ENCODE data around the gene EID2B.

EID2B gene

GRCh38 chr19:39533003-39533512 is 406 bp upstream of the EID2B start:
- Histone ChIP-seq H3K9ac (ENCODE audit: low read length) (peak overlapping the region; percentile 24), H2AFZ (ENCODE audit: low read depth, low read length) (peak overlapping the region; percentile 68; the same call in 1 of the 2 replicates), H3K4me2 (ENCODE audit: low read length) (peak overlapping the region; percentile 68), H3K79me2 (ENCODE audit: low read length) (peaks cover 34% of the 10 kb centered on the region), H3K27me3 (ENCODE audit: low read depth, low read length) (no peaks in the 10 kb centered on the region), H4K20me1 (ENCODE audit: insufficient read depth, low read length) (peaks cover 1% of the 10 kb centered on the region; the same call in 1 of the 2 replicates), H3K27ac (ENCODE audit: low read length) (no peak overlapping the region), H3K9me3 (ENCODE audit: insufficient read depth, low read length) (no peaks in the 10 kb centered on the region), H3K4me3 (ENCODE audit: low read length) (peak overlapping the region; percentile 96), H3K4me1 (ENCODE audit: low read length) (peaks cover 11% of the 10 kb centered on the region), H3K36me3 (replicated peaks; ENCODE audit: low read depth, low read length) (peaks cover 6% of the 10 kb centered on the region)
- TF ChIP-seq, protein P1, sequence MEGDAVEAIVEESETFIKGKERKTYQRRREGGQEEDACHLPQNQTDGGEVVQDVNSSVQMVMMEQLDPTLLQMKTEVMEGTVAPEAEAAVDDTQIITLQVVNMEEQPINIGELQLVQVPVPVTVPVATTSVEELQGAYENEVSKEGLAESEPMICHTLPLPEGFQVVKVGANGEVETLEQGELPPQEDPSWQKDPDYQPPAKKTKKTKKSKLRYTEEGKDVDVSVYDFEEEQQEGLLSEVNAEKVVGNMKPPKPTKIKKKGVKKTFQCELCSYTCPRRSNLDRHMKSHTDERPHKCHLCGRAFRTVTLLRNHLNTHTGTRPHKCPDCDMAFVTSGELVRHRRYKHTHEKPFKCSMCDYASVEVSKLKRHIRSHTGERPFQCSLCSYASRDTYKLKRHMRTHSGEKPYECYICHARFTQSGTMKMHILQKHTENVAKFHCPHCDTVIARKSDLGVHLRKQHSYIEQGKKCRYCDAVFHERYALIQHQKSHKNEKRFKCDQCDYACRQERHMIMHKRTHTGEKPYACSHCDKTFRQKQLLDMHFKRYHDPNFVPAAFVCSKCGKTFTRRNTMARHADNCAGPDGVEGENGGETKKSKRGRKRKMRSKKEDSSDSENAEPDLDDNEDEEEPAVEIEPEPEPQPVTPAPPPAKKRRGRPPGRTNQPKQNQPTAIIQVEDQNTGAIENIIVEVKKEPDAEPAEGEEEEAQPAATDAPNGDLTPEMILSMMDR (IDR thresholded peaks at IDR 0.05; ENCODE audit: low read depth, low read length), result no peak
- no peak for TF ChIP-seq EZH2phosphoT487 (IDR thresholded peaks at IDR 0.05; ENCODE audit: low read depth)

DNA sequence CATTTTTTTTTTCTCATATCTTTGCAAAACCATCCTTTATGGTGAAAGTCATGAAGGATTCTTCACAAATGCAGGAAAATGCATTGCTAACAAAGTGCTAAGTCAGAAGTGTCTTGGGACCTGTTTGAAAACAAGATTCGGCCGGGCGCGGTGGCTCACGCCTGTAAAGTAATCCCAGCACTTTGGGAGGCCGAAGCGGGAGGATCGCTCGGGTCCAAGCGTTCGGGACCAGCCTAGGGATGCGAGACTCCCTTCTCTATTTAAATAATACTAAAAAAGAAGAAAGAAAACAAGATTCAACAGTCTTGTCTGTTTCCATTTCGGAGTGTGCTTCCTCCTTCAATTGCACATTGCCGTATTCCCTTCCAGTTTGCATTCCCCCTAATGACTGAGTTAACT is 819 bp downstream of the EID2B start:
- no peaks in the 10 kb centered on the region for H3K9me3 ChIP-seq (ENCODE audit: insufficient read depth, low read length)
- H3K79me2 ChIP-seq (ENCODE audit: low read length), result peaks cover 29% of the 10 kb centered on the region
- H3K4me1 ChIP-seq (ENCODE audit: low read length), result peaks cover 11% of the 10 kb centered on the region
- peak overlapping the region; percentile 96 for H3K4me3 ChIP-seq (ENCODE audit: low read length)
- peak overlapping the region; percentile 78; the same call in 1 of the 2 replicates for H2AFZ ChIP-seq (ENCODE audit: low read depth, low read length)
- H3K27ac ChIP-seq (ENCODE audit: low read length), result peak overlapping the region; percentile 44; the same call in 1 of the 2 replicates
- peaks cover 6% of the 10 kb centered on the region for H3K36me3 ChIP-seq (replicated peaks; ENCODE audit: low read depth, low read length)
- H3K9ac ChIP-seq (ENCODE audit: low read length), result peak overlapping the region; percentile 94
- no peaks in the 10 kb centered on the region for H3K27me3 ChIP-seq (ENCODE audit: low read depth, low read length)
- H3K4me2 ChIP-seq (ENCODE audit: low read length), result peak overlapping the region; percentile 99
- H4K20me1 ChIP-seq (ENCODE audit: insufficient read depth, low read length), result no peaks in the 10 kb centered on the region
- TF ChIP-seq EZH2phosphoT487 (IDR thresholded peaks at IDR 0.05; ENCODE audit: low read depth), result no peak
- TF ChIP-seq, protein P1 (IDR thresholded peaks at IDR 0.05; ENCODE audit: low read depth, low read length), result no peak

- Histone ChIP-seq H3K4me2 (ENCODE audit: low read length) (no peak overlapping the region), H3K79me2 (ENCODE audit: low read length) (peaks cover 7% of the 10 kb centered on the region), H3K4me1 (ENCODE audit: low read length) (peaks cover 29% of the 10 kb centered on the region), H3K27me3 (ENCODE audit: low read depth, low read length) (no peaks in the 10 kb centered on the region), H4K20me1 (ENCODE audit: insufficient read depth, low read length) (no peaks in the 10 kb centered on the region), H2AFZ (ENCODE audit: low read depth, low read length) (no peak overlapping the region), H3K9ac (ENCODE audit: low read length) (no peak overlapping the region), H3K36me3 (replicated peaks; ENCODE audit: low read depth, low read length) (peaks cover 30% of the 10 kb centered on the region), H3K9me3 (ENCODE audit: insufficient read depth, low read length) (no peaks in the 10 kb centered on the region; the same call in 1 of the 2 replicates), H3K27ac (ENCODE audit: low read length) (peak overlapping the region; percentile 66), H3K4me3 (ENCODE audit: low read length) (no peak overlapping the region)
- TF ChIP-seq, protein P1 (IDR thresholded peaks at IDR 0.05; ENCODE audit: low read depth, low read length), result no peak
- no peak for TF ChIP-seq EZH2phosphoT487 (IDR thresholded peaks at IDR 0.05; ENCODE audit: low read depth)
Observed at GRCh38 chr19:39525205-39525604, 7.4 kb downstream of the EID2B start.

GRCh38 chr19:39524495-39524894 is 8.2 kb downstream of the EID2B start:
- no peaks in the 10 kb centered on the region for H3K79me2 ChIP-seq (ENCODE audit: low read length)
- TF ChIP-seq, protein P1 (IDR thresholded peaks at IDR 0.05; ENCODE audit: low read depth, low read length), result no peak
- TF ChIP-seq EZH2phosphoT487 (IDR thresholded peaks at IDR 0.05; ENCODE audit: low read depth), result no peak
- H3K27me3 ChIP-seq (ENCODE audit: low read depth, low read length), result no peaks in the 10 kb centered on the region
- H3K27ac ChIP-seq (ENCODE audit: low read length), result peak overlapping the region; percentile 66
- no peak overlapping the region for H3K9ac ChIP-seq (ENCODE audit: low read length)
- H3K4me3 ChIP-seq (ENCODE audit: low read length), result no peak overlapping the region
- no peaks in the 10 kb centered on the region; the same call in 1 of the 2 replicates for H3K9me3 ChIP-seq (ENCODE audit: insufficient read depth, low read length)
- no peak overlapping the region for H2AFZ ChIP-seq (ENCODE audit: low read depth, low read length)
- H3K4me1 ChIP-seq (ENCODE audit: low read length), result peaks cover 33% of the 10 kb centered on the region
- no peak overlapping the region for H3K4me2 ChIP-seq (ENCODE audit: low read length)
- peaks cover 27% of the 10 kb centered on the region for H3K36me3 ChIP-seq (replicated peaks; ENCODE audit: low read depth, low read length)
- H4K20me1 ChIP-seq (ENCODE audit: insufficient read depth, low read length), result no peaks in the 10 kb centered on the region

All from OCI-LY3 (cell line).